ENCODE data around the gene SNAPC3.

- TF ChIP-seq, protein P1, sequence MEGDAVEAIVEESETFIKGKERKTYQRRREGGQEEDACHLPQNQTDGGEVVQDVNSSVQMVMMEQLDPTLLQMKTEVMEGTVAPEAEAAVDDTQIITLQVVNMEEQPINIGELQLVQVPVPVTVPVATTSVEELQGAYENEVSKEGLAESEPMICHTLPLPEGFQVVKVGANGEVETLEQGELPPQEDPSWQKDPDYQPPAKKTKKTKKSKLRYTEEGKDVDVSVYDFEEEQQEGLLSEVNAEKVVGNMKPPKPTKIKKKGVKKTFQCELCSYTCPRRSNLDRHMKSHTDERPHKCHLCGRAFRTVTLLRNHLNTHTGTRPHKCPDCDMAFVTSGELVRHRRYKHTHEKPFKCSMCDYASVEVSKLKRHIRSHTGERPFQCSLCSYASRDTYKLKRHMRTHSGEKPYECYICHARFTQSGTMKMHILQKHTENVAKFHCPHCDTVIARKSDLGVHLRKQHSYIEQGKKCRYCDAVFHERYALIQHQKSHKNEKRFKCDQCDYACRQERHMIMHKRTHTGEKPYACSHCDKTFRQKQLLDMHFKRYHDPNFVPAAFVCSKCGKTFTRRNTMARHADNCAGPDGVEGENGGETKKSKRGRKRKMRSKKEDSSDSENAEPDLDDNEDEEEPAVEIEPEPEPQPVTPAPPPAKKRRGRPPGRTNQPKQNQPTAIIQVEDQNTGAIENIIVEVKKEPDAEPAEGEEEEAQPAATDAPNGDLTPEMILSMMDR (IDR thresholded peaks at IDR 0.05 in 2 of 3, conservative IDR thresholded peaks at IDR 0.05 in 1 of 3; ENCODE audit: borderline replicate concordance in 1 of 3, insufficient read depth in 1 of 3, low read depth in 2 of 3, low read length in 2 of 3): no peak
- TF ChIP-seq TCF7L2 (IDR thresholded peaks at IDR 0.05; ENCODE audit: borderline replicate concordance, extremely low read depth, insufficient read depth, insufficient read length): no peak
- TF ChIP-seq POLR2AphosphoS5 (IDR thresholded peaks at IDR 0.05; ENCODE audit: low read depth, low read length): no peak
- TF ChIP-seq ZBTB33 (IDR thresholded peaks at IDR 0.05; ENCODE audit: extremely low read depth, insufficient replicate concordance, low read length): no peak
- TF ChIP-seq EGR1 (IDR thresholded peaks at IDR 0.05; ENCODE audit: low read depth): no peak
- TF ChIP-seq POLR2A (IDR thresholded peaks at IDR 0.05; ENCODE audit: borderline replicate concordance, extremely low read depth, insufficient read depth, insufficient read length): no peak
- no peak for TF ChIP-seq ZNF274 (IDR thresholded peaks at IDR 0.05; ENCODE audit: low read depth, low read length)
- no peak for TF ChIP-seq SP1 (IDR thresholded peaks at IDR 0.05; ENCODE audit: low read depth)
- no peak for TF ChIP-seq RAD21 (IDR thresholded peaks at IDR 0.05; ENCODE audit: low read depth)
- TF ChIP-seq, protein P2, sequence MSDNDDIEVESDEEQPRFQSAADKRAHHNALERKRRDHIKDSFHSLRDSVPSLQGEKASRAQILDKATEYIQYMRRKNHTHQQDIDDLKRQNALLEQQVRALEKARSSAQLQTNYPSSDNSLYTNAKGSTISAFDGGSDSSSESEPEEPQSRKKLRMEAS (IDR thresholded peaks at IDR 0.05): no peak
- no peak for TF ChIP-seq EZH2phosphoT487 (IDR thresholded peaks at IDR 0.05; ENCODE audit: borderline replicate concordance)
Observed at GRCh38 chr9:15468145-15468544, 45.5 kb downstream of the SNAPC3 start.
